Uterus (tissue), 4 donors: Measurements from ENCODE around the gene MAML2. TPM values are rescaled to one million over a fixed set of nuclear protein-coding genes. Genes with fewer than 3 reads are reported as not detected.

Experiments
- DNase-seq, 2 donors: peaks; one replicate each; pipeline ENCODE4 v3.0.0-alpha.2; 2019 to 2020
- H3K27ac ChIP-seq, 2 donors: fragments of 200-600 bp; sonication (generic); 1 replicate in 1 of 2; 2 replicates in 1 of 2; pipeline ENCODE4 v1.5.1; 2016 to 2018
- H3K27me3 ChIP-seq, 2 donors: fragments of 200-600 bp; sonication (generic); one replicate each; pipeline ENCODE4 v1.5.1; 2018 to 2019; ENCODE audit warnings: control low read depth in 1 of 2
- H3K36me3 ChIP-seq, 2 donors: fragments of 200-600 bp; sonication (generic); one replicate each; pipeline ENCODE4 v1.5.1; 2019; ENCODE audit warnings: control low read depth in 1 of 2
- H3K4me1 ChIP-seq, 2 donors: fragments of 200-600 bp; sonication (generic); one replicate each; pipeline ENCODE4 v1.5.1; 2018 to 2019; ENCODE audit warnings: control low read depth in 1 of 2
- H3K4me3 ChIP-seq, 2 donors: fragments of 200-600 bp; sonication (generic); 1 replicate in 1 of 2; 2 replicates in 1 of 2; pipeline ENCODE4 v1.5.1; 2018 to 2019; ENCODE audit warnings: mild to moderate bottlenecking in 1 of 2
- H3K9me3 ChIP-seq, 2 donors: fragments of 200-600 bp; sonication (generic); one replicate each; pipeline ENCODE4 v1.5.1; 2019; ENCODE audit warnings: control low read depth in 1 of 2
- POLR2A ChIP-seq, 2 donors: fragments of 450-650 bp; IDR thresholded peaks; one replicate each; pipeline ENCODE4 v1.6.1; 2016; ENCODE audit warnings: antibody characterized with exemption in 2 of 2, mild to moderate bottlenecking in 1 of 2, moderate library complexity in 1 of 2
- intact Hi-C: fragments of 100-400 bp; cut with DNase I; formaldehyde crosslinking; loops from one replicate; pipeline ENCODE4 v1.15.1; 2023; ENCODE audit warnings: low total_unique reads
- total RNA-seq, 4 donors: library from RNA; depleted of rRNA in 3 of 4; stranded (reverse); fragments of >200 nt in 3 of 4; gene quantifications; one replicate each; pipeline versions ENCODE4 v1.1.0 to v1.2.4, GENCODE V29; 2014 to 2023
- TF ChIP-seq, protein P1 (sequence below), 4 experiments: fragments of 200-600 bp in 2 of 4; fragments of 450-650 bp in 2 of 4; sonication (generic) in 2 of 4; IDR thresholded peaks; one replicate each; pipeline ENCODE4 v1.5.1; 2016 to 2019; ENCODE audit warnings: antibody characterized with exemption in 4 of 4, mild to moderate bottlenecking in 2 of 4, moderate library complexity in 1 of 4
- donor health status: DM: yes; HTN: yes; CAD: no.

Gene MAML2
- total RNA-seq, 4 donors from 2014 or later = 8.2 to 35.9 (median 19.8) TPM

DNA sequence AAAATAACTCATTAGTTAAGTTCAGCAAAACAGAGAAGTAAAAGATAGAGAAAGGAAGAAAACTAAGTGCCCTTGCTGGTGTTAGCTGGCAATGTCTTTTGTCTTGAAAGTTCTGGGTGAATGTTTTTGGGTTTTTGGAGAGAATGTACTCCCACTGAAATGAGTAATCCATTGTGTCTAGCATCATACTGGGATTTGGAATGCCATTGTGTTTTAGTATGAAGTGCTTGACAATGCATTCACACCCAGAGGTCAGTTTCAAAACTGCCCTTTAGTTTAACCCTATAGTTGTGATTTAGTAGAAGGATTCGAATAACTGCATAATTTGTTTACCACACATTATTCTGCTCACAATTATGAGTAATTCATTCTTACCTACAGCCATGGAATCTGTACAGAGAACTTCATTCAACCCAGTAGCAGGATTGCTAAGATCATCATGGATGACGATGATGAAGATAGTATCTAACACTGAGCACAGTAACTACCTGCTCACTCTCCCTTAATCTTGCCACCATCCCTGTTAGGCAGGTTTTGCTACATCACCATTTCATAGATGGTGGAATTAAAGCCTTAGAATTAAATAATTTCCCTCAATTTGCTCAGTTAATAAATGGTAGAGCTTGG, 33.9 kb downstream of the MAML2 start:
- Histone ChIP-seq H3K27ac (no peak overlapping the region), H3K4me1 (peaks cover 4 to 12% of the 10 kb centered on the region in 2 donors), H3K9me3 (no peaks in the 10 kb centered on the region), H3K36me3 (no peaks in the 10 kb centered on the region), H3K27me3 (no peaks in the 10 kb centered on the region), H3K4me3 (no peak overlapping the region)
- DNase-seq = no peak
- intact Hi-C loops = no loop called here
- TF ChIP-seq POLR2A (IDR thresholded peaks at IDR 0.05) = no peak
- TF ChIP-seq, protein P1, sequence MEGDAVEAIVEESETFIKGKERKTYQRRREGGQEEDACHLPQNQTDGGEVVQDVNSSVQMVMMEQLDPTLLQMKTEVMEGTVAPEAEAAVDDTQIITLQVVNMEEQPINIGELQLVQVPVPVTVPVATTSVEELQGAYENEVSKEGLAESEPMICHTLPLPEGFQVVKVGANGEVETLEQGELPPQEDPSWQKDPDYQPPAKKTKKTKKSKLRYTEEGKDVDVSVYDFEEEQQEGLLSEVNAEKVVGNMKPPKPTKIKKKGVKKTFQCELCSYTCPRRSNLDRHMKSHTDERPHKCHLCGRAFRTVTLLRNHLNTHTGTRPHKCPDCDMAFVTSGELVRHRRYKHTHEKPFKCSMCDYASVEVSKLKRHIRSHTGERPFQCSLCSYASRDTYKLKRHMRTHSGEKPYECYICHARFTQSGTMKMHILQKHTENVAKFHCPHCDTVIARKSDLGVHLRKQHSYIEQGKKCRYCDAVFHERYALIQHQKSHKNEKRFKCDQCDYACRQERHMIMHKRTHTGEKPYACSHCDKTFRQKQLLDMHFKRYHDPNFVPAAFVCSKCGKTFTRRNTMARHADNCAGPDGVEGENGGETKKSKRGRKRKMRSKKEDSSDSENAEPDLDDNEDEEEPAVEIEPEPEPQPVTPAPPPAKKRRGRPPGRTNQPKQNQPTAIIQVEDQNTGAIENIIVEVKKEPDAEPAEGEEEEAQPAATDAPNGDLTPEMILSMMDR (IDR thresholded peaks at IDR 0.05) = no peak

GRCh38 chr11:96307776-96308140, 35.2 kb downstream of the MAML2 start:
- Histone ChIP-seq H3K4me1 (peaks cover 0 to 12% of the 10 kb centered on the region in 2 donors), H3K9me3 (no peaks in the 10 kb centered on the region), H3K27ac (peak overlapping the region; percentile 67 to 86), H3K4me3 (no peak overlapping the region), H3K27me3 (no peaks in the 10 kb centered on the region), H3K36me3 (no peaks in the 10 kb centered on the region)
- no peak for TF ChIP-seq POLR2A (IDR thresholded peaks at IDR 0.05)
- TF ChIP-seq, protein P1 (IDR thresholded peaks at IDR 0.05) = no peak
- DNase-seq = no peak
- intact Hi-C loops = no loop called here

DNA sequence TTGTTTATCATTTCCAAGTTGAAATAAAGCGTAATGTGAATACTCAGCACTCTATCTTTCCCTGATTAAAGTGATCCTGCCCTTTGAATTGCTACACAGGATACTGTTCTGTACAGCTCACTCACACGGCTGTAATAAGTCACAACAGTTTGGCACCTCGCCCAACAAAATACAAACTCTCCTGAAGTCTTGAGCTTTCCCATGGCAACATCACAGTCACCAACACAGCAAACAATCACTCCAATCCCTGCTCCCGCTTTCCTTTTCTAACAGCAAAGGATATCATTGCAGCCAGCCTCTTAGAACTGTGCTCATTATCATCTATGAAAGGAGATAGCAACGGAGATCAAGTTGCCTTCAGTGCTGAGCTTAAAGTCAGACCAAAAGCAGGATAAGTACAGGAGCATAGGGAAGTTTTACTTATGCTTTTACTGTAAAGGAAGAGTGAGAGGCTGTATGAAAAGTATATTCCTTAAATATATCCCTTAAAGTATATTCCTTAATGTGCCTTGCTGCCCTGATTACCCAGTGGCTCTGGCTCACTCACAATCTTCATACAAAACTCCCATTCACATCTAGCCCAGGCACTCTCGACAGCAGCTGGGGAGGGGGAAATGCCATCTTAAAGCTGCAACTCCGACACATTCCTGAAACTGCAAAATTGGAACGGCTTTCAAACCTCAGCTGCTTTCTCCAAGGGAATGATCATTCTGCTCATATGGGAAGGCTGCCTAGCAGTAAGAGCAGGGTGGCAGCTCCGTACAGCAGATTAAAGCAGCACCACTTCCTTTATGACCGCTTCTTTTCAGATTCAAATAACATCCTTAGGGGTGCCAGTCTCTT, 35.8 kb downstream of the MAML2 start:
- H3K4me1 ChIP-seq = peaks cover 0 to 12% of the 10 kb centered on the region in 2 donors
- H3K36me3 ChIP-seq = no peaks in the 10 kb centered on the region
- intact Hi-C loops = no loop called here
- peak overlapping the region; percentile 67 to 86 for H3K27ac ChIP-seq
- no peaks in the 10 kb centered on the region for H3K27me3 ChIP-seq
- H3K4me3 ChIP-seq = peak overlapping the region; percentile 9 to 20
- H3K9me3 ChIP-seq = no peaks in the 10 kb centered on the region
- DNase-seq = peak; percentile 73 to 86
- TF ChIP-seq POLR2A (IDR thresholded peaks at IDR 0.05) = no peak
- TF ChIP-seq, protein P1 (IDR thresholded peaks at IDR 0.05) = no peak

DNA sequence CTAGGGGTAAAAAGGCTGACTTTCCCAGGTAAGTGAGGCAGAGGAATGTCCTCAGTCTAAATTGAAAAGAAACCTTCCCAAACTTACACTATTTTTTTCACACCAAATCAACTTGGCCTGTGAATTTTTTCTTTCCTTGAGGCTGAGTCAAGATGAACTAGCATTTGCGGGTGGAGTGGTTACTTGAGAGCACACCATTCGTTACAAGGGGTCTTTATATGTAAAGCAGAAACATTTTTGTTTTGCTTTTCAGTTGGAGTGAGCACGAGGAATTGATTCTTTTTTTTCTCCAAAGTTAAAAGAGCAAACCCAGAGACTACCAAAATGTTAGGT, 36.4 kb downstream of the MAML2 start:
- TF ChIP-seq, protein P1 (IDR thresholded peaks at IDR 0.05) = no peak
- TF ChIP-seq POLR2A (IDR thresholded peaks at IDR 0.05) = no peak
- DNase-seq = no peak
- H3K27ac ChIP-seq = peak overlapping the region; percentile 67 to 86
- intact Hi-C loops = no loop called here
- H3K4me3 ChIP-seq = peak overlapping the region in 1 of 2 donors; percentile 20
- no peaks in the 10 kb centered on the region for H3K36me3 ChIP-seq
- no peaks in the 10 kb centered on the region for H3K9me3 ChIP-seq
- H3K27me3 ChIP-seq = no peaks in the 10 kb centered on the region
- peaks cover 0 to 12% of the 10 kb centered on the region in 2 donors for H3K4me1 ChIP-seq

DNA sequence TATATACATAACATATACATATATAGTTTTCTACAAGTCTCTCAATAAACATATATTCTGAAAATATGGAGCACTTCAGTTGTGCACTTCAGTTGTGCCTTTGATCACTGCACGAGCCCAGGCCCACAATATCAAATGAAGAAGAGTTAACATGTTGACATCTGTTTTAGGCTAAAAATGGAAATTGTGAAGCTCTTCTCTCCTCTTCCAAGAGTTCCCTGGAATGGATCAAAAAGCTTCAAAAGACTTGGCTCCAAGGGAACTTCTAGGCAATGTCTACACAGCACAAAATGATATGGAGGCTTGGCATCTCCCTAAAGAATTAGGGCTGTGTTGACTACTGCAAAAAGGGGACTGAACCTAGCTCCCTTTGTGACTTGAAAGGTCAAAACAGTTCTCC, 36.9 kb downstream of the MAML2 start:
- Histone ChIP-seq H3K27ac (peak overlapping the region; percentile 67 to 86), H3K9me3 (no peaks in the 10 kb centered on the region), H3K27me3 (no peaks in the 10 kb centered on the region), H3K36me3 (no peaks in the 10 kb centered on the region), H3K4me3 (no peak overlapping the region), H3K4me1 (peaks cover 0 to 12% of the 10 kb centered on the region in 2 donors)
- no peak for DNase-seq
- intact Hi-C loops = no loop called here
- TF ChIP-seq, protein P1 (IDR thresholded peaks at IDR 0.05) = no peak
- TF ChIP-seq POLR2A (IDR thresholded peaks at IDR 0.05) = no peak
